ENCODE measurements around the gene HOXC12.

- TF ChIP-seq, protein P1, sequence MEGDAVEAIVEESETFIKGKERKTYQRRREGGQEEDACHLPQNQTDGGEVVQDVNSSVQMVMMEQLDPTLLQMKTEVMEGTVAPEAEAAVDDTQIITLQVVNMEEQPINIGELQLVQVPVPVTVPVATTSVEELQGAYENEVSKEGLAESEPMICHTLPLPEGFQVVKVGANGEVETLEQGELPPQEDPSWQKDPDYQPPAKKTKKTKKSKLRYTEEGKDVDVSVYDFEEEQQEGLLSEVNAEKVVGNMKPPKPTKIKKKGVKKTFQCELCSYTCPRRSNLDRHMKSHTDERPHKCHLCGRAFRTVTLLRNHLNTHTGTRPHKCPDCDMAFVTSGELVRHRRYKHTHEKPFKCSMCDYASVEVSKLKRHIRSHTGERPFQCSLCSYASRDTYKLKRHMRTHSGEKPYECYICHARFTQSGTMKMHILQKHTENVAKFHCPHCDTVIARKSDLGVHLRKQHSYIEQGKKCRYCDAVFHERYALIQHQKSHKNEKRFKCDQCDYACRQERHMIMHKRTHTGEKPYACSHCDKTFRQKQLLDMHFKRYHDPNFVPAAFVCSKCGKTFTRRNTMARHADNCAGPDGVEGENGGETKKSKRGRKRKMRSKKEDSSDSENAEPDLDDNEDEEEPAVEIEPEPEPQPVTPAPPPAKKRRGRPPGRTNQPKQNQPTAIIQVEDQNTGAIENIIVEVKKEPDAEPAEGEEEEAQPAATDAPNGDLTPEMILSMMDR (IDR thresholded peaks at IDR 0.05; ENCODE audit: borderline replicate concordance, extremely low read depth, low read length, poor library complexity, severe bottlenecking), result no peak
- TF ChIP-seq EZH2 (IDR thresholded peaks at IDR 0.05; ENCODE audit: borderline replicate concordance, low read depth, low read length, severe bottlenecking), result no peak
These were observed 52.0 kb downstream of the HOXC12 start for GRCh38 chr12:54006559-54007220.
